Measurements from ENCODE around the gene IFT80.

DNA sequence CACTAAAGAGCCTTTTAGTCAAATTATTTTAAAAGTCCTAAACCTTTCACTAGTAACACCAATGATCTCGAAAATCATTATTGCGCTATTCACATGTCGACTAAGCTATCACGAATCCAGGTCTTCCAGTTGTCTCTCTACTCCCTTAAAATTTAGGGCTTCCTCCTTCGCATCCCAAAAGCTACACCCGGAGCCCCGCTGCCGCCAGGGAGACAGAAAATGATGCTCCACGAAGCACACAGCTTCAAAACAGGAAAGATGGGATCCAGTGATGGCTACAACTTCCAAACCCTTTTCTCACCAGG is 253 bp downstream of the IFT80 start:
- TF ChIP-seq, protein P1, sequence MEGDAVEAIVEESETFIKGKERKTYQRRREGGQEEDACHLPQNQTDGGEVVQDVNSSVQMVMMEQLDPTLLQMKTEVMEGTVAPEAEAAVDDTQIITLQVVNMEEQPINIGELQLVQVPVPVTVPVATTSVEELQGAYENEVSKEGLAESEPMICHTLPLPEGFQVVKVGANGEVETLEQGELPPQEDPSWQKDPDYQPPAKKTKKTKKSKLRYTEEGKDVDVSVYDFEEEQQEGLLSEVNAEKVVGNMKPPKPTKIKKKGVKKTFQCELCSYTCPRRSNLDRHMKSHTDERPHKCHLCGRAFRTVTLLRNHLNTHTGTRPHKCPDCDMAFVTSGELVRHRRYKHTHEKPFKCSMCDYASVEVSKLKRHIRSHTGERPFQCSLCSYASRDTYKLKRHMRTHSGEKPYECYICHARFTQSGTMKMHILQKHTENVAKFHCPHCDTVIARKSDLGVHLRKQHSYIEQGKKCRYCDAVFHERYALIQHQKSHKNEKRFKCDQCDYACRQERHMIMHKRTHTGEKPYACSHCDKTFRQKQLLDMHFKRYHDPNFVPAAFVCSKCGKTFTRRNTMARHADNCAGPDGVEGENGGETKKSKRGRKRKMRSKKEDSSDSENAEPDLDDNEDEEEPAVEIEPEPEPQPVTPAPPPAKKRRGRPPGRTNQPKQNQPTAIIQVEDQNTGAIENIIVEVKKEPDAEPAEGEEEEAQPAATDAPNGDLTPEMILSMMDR (IDR thresholded peaks at IDR 0.05 in 2 of 3, conservative IDR thresholded peaks at IDR 0.05 in 1 of 3; ENCODE audit: borderline replicate concordance in 1 of 3, insufficient read depth in 1 of 3, low read depth in 2 of 3, low read length in 2 of 3) = no peak
- TF ChIP-seq EZH2phosphoT487 (IDR thresholded peaks at IDR 0.05; ENCODE audit: borderline replicate concordance) (no peak), POLR2AphosphoS5 (IDR thresholded peaks at IDR 0.05; ENCODE audit: low read depth, low read length) (no peak), POLR2A (IDR thresholded peaks at IDR 0.05; ENCODE audit: borderline replicate concordance, extremely low read depth, insufficient read depth, insufficient read length) (no peak), CEBPB (IDR thresholded peaks at IDR 0.05; ENCODE audit: low read depth) (no peak), ZFX (IDR thresholded peaks at IDR 0.05) (no peak), RAD21 (IDR thresholded peaks at IDR 0.05; ENCODE audit: low read depth) (no peak), FOSL1 (IDR thresholded peaks at IDR 0.05; ENCODE audit: low read depth) (no peak)
- TF ChIP-seq, protein P2, sequence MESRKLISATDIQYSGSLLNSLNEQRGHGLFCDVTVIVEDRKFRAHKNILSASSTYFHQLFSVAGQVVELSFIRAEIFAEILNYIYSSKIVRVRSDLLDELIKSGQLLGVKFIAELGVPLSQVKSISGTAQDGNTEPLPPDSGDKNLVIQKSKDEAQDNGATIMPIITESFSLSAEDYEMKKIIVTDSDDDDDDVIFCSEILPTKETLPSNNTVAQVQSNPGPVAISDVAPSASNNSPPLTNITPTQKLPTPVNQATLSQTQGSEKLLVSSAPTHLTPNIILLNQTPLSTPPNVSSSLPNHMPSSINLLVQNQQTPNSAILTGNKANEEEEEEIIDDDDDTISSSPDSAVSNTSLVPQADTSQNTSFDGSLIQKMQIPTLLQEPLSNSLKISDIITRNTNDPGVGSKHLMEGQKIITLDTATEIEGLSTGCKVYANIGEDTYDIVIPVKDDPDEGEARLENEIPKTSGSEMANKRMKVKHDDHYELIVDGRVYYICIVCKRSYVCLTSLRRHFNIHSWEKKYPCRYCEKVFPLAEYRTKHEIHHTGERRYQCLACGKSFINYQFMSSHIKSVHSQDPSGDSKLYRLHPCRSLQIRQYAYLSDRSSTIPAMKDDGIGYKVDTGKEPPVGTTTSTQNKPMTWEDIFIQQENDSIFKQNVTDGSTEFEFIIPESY (IDR thresholded peaks at IDR 0.05; ENCODE audit: extremely low read depth, insufficient replicate concordance, low read length) = no peak
- TF ChIP-seq, protein P3, sequence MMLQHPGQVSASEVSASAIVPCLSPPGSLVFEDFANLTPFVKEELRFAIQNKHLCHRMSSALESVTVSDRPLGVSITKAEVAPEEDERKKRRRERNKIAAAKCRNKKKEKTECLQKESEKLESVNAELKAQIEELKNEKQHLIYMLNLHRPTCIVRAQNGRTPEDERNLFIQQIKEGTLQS (IDR thresholded peaks at IDR 0.05) = no peak

Data from HCT116 (cell line).